SK-N-SH treated with all-trans-retinoic acid at 6 μM for 48 hours (cell line): Measurements from ENCODE around the gene PKD1.
"Not testable (repeated sequence)": the region's sequence is repeated elsewhere in the genome, so short reads cannot be mapped to it uniquely, and the experiment has no call there.

Source experiments
- ARNTL ChIP-seq: fragments of 450-650 bp; formaldehyde crosslinking; IDR thresholded peaks from 2 replicates; pipeline ENCODE4 v1.5.0; 2020; ENCODE audit warnings: low read depth, mild to moderate bottlenecking, moderate library complexity, borderline replicate concordance
- CSRNP3 ChIP-seq: fragments of 250-450 bp; sonication (Bioruptor Pico); IDR thresholded peaks from 2 replicates; pipeline ENCODE4 v1.5.1; 2021; ENCODE audit warnings: mild to moderate bottlenecking, moderate library complexity
- GLIS3 ChIP-seq: fragments of 250-450 bp; sonication (Bioruptor Pico); IDR thresholded peaks from 2 replicates; pipeline ENCODE4 v1.5.0; 2020; ENCODE audit warnings: mild to moderate bottlenecking, moderate library complexity
- PATZ1 ChIP-seq: fragments of 250-450 bp; sonication (Bioruptor Pico); IDR thresholded peaks from 2 replicates; pipeline ENCODE4 v1.8.0; 2020; ENCODE audit warnings: mild to moderate bottlenecking, moderate library complexity, borderline replicate concordance
- ZC3H10 ChIP-seq: fragments of 250-450 bp; sonication (Bioruptor Pico); IDR thresholded peaks from 2 replicates; pipeline ENCODE4 v1.5.1; 2021; ENCODE audit warnings: mild to moderate bottlenecking, moderate library complexity
- ZFP3 ChIP-seq: fragments of 250-450 bp; sonication (Bioruptor Pico); IDR thresholded peaks from 2 replicates; pipeline ENCODE4 v1.5.0; 2020; ENCODE audit warnings: mild to moderate bottlenecking, moderate library complexity
- ZNF70 ChIP-seq: fragments of 450-650 bp; formaldehyde crosslinking; IDR thresholded peaks from 2 replicates; pipeline ENCODE4 v1.5.0; 2020; ENCODE audit warnings: mild to moderate bottlenecking, moderate library complexity

- TF ChIP-seq CSRNP3 (CRISPR knock-in tag); ZNF70 (CRISPR knock-in tag); ZFP3 (CRISPR knock-in tag); ZC3H10; GLIS3 (CRISPR knock-in tag); PATZ1 (CRISPR knock-in tag); ARNTL (CRISPR knock-in tag): not testable (repeated sequence)
These were observed 11.4 kb downstream of the PKD1 start for GRCh38 chr16:2124377-2124693.
